Activated CD8-positive, alpha-beta memory T cell treated with anti-CD3 and anti-CD28 coated beads for 1 hour (primary cell): ENCODE data around the gene PNLIPRP3.

Experiments used
- DNase-seq, 2 donors: peaks; one replicate each; pipeline ENCODE4 v3.0.0-alpha.2; 2020; ENCODE audit warnings: low read depth in 1 of 2; ENCODE audit errors: extremely low read depth in 1 of 2

PNLIPRP3 gene

GRCh38 chr10:116490028-116490662 is 62.5 kb downstream of the PNLIPRP3 start:
- DNase-seq = no peak

DNA sequence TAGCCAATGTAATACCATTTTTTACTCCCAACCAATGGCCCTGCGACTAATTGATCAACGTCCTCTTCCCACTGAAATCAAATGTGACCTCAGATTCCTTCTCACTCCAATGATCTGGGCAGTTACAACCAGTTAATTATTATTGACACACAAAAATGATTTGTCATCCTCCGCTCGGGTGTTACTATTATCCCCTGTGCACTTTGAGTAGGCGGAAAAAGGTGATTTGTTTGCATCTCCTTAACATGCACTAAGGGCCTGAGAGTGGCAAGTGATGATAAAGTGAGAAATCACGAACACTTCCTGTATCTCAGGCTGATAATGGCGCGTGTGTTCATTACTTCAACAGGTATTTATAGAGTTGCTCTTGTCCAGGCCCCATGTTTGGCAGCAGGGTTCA is 77.1 kb downstream of the PNLIPRP3 start:
- DNase-seq = no peak

GRCh38 chr10:116510565-116510964 is 82.9 kb downstream of the PNLIPRP3 start:
- no peak for DNase-seq

- DNase-seq = no peak
These were observed 83.7 kb downstream of the PNLIPRP3 start for GRCh38 chr10:116511365-116511764.

GRCh38 chr10:116521424-116522290 is 94.0 kb downstream of the PNLIPRP3 start:
- no peak for DNase-seq

DNA sequence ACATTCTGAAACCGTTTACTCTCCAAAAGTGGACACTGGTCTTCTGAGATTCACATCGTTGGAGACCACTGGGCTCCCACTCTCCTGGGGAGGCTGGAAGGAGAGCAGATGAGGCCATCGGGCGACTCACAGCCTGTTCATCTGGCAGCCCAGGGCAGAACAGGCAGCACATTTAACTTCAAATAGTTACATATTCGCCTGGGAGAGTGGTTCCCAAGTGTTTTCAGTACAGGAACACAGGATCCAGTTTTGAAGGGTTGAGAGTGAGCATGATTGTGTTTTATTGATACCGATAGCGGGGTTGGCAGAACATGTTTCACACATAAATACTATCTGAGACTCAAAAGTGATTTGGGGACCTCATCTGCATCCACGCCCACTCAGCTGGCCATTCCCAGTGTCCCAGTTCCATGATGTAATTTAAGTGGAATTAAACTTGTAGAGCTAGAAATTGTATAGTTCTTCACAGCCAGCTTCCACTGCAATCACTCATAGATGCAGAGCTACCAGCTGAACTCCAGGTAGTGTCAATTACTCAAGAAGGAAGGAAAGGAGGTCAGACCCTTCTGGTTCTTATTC is 95.2 kb downstream of the PNLIPRP3 start:
- DNase-seq = no peak

- DNase-seq = no peak
These were observed 97.1 kb downstream of the PNLIPRP3 start for GRCh38 chr10:116524736-116525135.

DNA sequence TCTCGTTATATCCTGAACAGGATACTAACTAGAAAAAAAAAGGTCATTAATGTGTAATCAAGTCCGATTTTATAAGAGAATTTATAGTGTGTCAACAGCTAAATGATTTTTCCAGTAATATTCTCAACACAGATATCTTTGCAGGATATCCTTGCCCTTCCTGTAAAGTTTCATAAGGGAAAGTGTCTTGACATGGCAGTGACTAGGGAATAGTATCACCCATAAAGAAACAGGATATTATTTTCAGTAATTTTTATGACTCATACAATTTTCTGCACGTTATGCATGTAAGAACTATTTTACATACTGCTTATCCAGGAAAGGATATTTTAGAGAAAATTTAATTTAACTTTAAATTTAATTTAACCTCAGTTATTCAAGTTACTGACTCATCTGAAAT is 98.6 kb downstream of the PNLIPRP3 start:
- DNase-seq = no peak
